ENCODE results near the gene SLC35A2.

The SLC35A2 gene

DNA sequence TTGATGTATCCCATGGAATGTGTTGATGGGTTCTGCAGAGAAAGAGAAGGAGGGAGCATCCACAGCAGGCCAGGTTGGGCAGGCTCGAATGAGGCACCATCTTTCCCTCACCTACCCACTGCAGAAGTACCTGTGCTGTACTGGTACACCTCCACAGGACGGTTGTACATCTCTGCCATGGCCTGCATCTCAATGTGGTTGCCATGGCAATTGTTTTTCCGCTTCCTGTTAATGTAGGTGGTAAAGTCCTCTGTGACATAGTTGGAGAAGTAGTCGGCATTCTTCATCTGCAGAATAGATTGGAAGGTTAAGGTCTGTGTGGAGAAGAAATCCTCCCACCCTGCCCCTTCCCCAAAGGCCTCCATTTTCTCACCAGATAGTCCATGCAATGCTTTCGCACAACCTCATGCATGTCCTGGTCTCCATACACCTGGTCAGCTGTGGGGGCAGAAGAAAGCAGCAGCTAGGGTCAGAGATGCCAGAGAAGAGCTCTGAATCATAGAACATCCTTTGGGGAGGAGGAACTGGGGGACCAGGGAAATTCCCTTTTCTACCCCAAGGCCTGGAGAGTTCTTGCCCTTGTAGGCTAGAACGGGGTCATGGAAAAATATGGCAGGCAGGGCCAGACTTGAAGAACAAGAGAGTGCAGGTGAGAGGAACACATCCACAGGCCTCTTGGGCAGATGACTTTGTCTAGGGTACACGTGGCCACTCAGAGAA, 23.3 kb upstream of the SLC35A2 start:
- intact Hi-C loops (cut with DNase I): no loop called here
- no peak for DNase-seq

DNA sequence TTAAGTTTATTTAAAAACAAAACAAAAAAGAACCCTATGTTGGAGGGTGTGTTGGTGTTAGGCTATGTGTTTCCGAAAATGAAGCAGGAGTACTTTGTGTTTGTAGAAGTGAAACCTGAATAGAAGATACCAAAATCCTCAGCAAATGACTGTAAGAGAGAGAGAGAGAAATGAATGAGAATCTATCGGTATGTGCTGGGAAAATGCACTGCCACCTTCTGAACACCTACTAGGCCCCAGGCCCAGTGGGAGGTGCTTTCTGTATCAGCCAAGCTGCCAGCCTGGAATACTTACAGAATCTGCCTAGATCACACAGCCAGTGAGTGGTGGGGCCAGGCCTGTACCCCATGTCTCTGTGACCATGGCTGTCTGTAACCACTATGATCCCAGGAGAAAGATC, 22.3 kb upstream of the SLC35A2 start:
- intact Hi-C loops (cut with DNase I): no loop called here
- DNase-seq: peak in 1 of 42 donors; percentile 22

DNA sequence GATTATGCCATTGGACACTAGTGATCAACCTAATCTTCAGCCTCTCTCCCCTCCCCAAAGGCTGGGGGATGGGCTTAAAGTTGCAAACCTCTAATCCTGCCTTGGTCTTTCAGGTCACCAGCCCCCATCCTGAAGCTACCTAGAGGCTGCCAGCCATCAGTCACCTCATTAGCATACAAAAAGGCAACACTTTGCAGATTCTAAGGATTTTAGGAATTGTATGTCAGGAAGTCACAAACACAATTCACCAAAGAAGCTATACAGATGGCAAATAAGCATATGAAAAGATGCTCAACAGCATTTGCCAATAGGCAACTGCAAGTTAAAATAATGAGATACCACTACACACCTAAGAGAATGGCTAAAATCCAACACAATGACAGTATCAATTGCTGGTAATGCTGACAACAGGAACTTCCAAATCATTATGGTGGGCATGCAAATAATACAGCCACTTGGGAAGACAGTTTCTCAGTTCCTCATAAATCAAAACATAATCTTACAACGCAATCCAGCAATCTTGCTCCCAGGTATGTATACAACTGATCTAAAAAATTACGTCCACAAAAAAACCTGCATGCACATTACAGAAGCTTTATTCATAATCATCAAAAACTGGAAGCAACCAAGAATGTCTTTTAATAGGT, 16.4 kb upstream of the SLC35A2 start:
- intact Hi-C loops (cut with DNase I): no loop called here
- no peak for DNase-seq

DNA sequence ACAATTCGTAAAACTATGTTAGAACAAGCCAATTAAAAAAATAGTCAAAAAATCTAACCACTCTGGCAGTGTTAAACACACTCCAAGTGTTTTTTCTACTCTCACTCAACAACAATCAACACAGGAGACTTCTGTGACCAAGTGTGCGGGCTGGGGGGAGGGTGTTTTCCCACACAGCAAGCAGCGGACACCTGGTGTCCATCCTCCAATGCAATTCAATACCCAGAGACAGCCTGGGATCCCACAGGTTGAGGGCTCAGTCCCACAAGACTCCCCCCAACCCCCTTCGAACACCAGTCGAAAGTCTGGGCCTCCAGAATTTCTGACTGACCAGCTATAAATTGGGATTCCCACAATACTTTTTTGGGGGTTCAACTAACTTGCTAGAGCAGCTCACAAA, 15.7 kb upstream of the SLC35A2 start:
- intact Hi-C loops (cut with DNase I): no loop called here
- no peak for DNase-seq

DNA sequence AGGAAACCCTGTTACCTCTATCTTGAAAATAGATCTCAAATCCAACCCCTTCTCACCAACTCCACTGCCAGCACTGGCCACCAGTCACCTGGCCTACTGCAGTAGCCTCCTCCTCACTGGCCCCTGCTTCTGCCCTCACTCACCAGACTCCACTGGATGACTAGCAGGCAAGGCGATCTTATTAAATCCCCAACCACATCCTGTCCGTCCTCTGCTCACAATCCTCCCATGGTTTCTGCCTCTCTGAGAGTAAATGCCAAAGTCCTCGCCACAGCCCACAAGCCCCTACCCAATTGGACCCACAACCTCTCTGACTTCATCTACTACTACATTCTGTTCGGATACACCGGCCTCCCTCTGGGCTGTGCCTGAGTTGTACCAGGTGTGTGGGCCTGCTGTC, 12.8 kb upstream of the SLC35A2 start:
- intact Hi-C loops (cut with DNase I): no loop called here

DNA sequence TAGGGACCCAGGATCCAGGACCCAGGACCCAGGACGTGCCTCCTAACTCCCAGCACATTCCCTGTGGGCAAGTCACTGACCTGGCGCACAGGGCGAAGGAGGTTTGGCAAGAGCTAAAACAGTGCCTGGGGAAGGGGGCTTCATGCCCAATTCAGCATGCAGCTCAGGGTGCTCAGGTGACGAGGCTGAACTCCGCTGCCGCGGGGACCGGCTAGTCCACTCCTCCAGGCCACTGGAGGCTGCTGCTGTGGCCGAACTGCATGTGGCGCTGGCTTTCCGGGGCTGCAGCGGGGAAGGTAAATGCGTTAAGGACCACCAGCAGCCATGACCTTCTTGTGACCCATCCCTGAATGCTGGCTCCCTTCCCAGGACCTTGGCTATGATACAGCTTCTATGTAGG, 12.3 kb upstream of the SLC35A2 start:
- DNase-seq: no peak
- intact Hi-C loops (cut with DNase I): no loop called here

More for the DNA sequence above, 12.8 kb upstream of the SLC35A2 start:
- DNase-seq: no peak

DNA sequence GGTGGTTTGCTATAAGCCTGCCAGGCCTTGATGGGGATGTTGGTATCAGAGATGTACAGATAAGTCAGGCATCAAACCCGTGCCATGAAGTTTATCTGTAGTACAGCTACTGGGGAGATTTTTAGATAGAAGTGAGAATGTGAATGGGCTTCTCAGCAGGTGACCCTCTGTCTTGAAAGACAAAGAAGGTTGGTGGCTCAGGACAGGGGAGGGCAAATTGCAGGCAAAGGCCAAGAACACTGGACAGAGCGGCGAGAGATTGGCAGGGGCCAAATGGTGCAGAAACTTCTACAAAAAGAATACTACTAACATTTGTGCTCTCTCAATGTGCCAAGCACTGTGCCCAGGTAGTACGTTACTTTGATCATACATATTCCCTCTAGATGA, 9.3 kb upstream of the SLC35A2 start:
- intact Hi-C loops (cut with DNase I): no loop called here
- no peak for DNase-seq

DNA sequence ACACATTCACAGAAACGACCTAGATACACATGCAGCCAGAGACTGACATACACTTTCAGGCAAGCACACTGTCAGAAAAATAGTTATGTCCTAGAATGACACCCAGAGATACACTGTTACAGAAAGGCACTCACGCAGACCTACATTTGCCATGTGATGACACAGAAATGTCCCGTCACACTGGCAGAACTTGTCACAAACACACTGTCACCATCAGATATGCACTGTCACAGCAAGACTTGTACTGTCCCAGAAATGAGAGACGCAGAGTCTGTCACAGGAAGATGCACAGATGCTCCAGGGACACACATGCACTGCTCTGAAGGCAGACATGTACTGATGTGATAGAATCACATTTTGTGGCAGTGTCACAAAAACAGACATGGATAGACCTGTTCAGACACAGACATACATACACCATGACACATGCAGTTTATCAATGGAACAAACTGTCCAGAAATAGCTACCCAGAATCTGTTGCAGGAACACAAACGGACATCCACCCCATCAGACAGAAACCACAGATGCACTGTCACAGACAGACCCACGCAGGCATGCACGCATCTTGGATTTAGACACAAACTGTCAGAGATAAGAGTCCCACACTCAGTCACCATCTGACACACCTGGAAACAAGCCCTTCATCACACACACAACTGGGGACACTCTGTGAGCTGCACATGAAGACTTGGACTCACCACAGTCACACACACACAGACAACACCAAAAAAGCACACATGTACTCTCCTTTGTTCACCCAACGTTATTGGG, 8.7 kb upstream of the SLC35A2 start:
- intact Hi-C loops (cut with DNase I): no loop called here
- peak in 6 of 42 donors; percentile 9 to 49 (median 40) for DNase-seq

DNA sequence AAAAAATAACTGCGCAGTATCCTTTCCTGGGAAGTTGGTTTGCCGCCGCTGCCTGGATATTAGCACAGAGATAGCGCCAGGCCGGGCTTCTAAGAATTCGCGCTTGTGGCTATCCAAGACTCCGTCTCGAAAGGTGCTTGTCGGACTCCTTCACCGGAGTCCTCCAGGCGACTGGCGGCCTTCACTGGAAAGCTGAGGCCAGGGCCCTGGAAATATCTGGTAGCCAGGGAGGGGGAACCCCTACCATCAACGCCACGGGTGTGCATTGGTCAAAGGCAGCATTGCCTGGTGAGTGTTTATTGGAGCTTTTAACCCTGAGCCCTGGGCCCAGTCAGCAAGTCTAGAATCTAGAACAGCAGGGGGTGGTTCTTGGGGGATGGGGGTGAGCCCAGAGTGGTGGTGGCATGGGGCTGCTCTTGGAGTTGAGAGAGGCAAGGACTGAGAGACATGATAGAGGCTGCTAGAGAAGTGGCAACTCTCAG, 8.0 kb upstream of the SLC35A2 start:
- intact Hi-C loops (cut with DNase I): no loop called here
- DNase-seq: peak in 2 of 42 donors; percentile 20 to 26

DNA sequence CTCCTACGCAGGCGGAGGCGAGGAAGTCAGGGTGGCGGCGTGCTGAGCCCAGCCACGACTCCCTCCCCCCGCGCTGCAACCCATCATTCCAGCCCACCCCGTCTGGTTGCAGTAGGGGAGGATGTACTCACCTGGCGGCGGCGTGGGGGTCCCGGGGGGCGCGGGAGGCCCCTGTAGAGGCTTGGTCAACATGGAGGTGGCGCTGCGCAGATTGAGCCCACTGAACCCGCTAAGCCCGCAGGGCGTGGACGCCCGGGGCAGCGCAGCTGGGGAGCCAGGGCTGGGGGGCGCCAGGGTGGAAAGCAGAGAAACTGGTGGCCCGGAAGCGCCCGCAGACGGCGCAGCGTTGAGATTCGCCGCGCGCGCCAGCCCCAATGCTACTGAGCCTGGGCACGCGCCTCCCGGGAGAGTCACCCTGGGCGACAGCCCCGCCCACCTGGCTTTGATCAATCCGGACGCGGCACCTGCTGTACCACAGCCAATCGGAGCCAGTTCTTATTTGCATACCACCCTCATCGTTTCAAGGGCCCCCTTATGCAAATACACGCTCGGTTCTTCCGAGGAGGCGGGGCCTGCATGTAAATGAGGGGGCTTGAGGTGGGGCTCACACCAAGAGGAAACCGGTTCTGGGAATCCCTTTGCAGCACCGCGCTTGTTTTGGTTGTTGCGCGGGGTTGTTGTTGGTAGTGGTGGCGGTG, 7.3 kb upstream of the SLC35A2 start, which contains the start of gene PIM2:
Gene PIM2 (minus strand): TSS at position 382 of the 698 bp plus-strand sequence. CDS start 190 bp downstream, at position 192.
- intact Hi-C loops (cut with DNase I): no loop called here

DNA sequence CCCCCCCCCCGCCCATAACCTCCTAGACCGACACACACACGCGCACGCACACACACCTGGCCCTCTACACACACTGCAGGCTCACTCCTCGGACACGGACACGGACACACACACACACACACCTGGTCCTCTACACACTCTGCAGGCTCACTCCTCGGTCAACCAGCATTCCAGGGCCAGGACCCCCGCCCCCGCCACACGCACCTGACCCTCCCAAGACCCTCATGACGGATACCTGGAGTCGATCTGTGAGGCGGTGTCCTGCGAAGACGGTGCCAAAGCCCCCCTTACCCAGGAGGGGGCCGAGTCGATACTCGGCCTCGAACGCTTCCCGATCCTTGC, 6.8 kb upstream of the SLC35A2 start:
- intact Hi-C loops (cut with DNase I): no loop called here
- DNase-seq: no peak

More for the DNA sequence above, 7.3 kb upstream of the SLC35A2 start, which contains the start of gene PIM2:
- DNase-seq: peak; percentile 66 to 93 (median 85)

DNA sequence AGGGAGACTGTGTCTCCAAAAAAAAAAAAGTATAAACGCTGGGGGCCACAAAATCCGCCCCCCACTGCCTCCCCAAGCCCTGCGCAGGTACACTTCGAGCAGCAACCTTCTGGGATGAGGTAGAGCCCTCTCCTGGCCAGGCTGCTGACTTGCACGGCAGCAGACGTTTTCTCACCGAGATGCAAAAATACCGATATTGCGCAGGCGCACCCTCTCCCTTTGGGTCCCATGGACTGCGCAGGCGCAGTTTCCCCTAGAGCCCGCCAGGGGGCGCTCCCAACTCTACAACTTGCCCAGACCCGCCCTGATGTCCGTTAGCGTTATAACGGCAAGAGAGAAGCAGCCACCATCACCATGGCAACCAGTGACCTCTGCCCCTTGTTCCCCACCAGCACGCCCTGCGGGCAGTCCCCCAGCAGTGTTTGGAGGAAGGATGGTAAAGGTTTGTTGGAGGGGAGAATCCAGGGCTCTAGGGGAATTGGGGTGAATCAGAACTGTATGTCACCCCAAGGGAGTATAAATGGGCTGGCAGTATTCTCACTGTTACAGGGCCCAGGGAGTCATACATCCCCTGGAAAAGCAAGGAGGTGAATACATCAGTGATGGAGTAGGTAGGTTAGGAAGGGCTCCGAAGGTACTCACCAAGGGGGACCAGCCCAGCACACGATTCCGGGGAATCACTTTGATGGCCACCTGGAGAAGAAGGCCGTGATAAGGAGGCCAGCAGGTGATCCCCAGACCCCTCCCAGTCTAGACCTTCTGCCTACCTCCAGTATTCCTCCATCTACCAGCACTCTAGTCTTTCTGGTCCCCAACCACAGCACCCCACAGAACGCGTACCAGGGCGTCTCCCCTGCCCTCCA, 5.9 kb upstream of the SLC35A2 start:
- intact Hi-C loops (cut with DNase I): no loop called here
- peak; percentile 67 to 93 (median 84) for DNase-seq

DNA sequence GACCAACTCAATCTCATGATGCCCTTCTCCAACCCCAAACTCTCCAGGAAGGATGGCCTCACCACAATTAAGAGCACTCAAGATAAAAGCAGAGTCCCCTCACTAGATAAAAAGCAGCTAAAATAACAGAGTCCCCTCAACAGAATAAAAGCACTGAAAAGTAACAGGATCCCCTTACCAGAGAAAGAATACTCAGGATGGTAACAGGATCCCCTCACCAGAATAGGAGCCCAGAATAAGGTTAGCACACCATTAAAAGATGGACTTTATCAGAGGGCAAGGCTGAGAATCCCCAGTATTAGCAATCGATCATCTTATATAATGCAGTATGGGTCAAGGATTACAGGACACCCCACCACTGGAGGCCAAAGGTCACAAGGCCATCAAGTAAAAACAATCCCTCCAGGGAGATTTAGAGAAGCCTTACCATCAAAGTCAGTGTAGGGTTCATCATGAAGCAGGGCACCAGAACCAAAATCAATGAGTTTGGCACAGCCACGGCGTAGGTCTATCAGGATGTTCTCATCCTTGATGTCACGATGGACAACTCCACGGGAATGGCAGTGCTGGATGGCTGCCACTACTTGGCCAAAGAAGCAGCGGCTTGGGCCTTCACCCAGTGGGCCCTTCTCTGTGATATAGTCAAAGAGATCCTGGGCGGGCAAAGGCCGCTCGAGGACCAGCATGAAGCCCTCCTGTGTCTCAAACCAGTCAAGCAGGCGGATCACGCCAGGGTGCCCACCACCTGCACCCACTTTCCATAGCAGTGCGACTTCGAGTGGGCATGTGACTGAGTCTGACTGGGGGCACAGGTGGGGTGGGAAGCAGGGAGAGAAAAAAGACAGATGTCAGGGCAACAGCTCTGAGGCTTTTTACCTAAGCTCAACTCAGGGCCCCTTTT, 3.4 kb upstream of the SLC35A2 start:
- intact Hi-C loops (cut with DNase I): no loop called here
- no peak for DNase-seq

DNA sequence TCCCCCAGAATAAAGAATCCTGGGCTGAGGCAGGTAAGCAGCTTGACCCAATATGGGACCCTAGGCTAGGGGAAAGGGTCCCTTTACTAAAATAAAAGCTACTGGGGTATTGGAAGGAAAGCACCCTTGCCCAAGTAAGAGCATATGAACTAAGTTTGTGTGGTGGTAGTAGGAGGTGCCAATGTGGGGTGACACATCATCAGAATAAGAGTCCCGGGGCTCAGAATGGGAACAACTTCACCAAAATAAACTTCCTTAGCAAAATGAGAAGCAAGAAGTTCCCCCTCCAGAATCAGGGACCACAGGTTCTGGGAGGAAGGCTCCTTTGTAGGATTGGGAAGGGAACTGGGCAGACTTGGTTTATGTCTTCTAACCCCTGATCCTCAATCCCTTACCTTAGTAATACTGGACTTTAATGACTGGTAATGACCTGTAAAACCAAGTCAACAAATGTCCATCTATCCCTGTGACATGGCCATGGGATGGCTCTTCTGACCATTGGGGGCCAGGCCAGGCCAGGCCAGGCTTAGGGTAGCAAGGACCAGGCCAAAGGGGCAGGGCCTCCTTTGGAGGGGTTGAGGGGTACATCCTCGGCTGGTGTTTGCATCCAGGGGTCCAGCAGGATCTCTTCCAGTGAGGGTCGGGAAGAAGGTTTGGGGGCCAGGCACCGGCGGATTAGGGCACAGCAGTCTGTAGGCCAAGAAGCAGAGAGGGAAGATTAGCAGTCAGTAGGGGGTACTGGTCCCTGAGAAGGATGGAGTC, 2.3 kb upstream of the SLC35A2 start:
- intact Hi-C loops (cut with DNase I): no loop called here

DNA sequence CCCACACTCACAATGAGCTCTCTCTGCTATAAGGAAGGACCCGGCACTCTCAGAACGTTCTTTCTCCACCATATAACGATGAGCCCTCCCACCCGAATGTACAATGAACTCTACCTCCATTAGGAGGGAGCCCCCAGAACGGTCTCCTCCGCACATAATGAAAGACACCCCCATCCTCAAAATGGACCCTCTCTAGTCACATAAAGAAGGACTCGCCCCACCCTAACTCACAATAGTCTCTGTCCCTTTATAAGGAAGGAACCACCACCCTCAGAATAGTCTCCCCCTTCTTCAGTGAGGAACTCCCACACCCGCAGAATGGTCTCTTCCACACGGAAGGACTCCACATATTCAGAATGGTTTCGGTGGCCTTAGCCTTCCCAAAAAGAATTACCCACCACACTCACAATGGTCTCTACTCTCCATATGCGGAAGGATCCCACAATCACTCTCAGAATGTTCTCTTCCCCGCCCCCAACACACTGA, 477 bp downstream of the SLC35A2 start:
- peak in 1 of 42 donors; percentile 35 for DNase-seq
- intact Hi-C loops (cut with DNase I): no loop called here

More for the DNA sequence above, 2.3 kb upstream of the SLC35A2 start:
- DNase-seq: no peak

DNA sequence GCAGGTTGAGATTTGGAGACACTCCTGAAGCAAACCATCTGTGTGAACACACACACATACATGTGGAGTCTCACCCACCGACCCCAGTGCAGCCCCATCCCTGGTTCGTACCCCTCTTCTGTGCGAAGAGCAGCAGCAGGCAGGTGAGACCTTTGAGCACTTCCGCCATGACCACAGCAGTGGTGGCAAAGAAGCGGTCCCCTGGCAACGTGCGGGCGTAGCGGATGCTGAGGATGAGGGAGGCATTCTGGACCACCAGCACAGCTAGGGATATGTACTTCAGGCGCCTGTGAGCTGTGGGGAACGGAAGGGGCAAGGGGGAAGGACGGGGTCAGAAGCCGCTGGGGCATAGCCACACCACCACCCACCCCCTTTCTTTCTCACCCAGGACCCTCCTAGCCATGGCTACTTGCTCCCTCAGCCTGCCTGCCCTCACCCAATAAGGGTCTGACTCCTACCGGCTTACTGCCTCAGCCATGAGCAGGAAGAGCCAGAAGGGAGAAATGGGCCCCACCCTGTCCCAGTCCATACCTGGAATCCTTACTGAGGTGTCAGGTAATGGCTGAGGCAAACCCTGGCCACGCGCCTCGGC, 1.6 kb downstream of the SLC35A2 start:
- no peak for DNase-seq
- intact Hi-C loops (cut with DNase I): no loop called here
